Right lobe of liver (tissue), 4 donors: Measurements from ENCODE around the gene CRTC1.

ENCODE experiments used
- POLR2A ChIP-seq: fragments of 450-650 bp; IDR thresholded peaks from one replicate; pipeline ENCODE4 v1.6.1; 2017; ENCODE audit warnings: antibody characterized with exemption, mild to moderate bottlenecking
- TF ChIP-seq, protein P1 (sequence below), 4 donors: fragments of 200-600 bp in 3 of 4; fragments of 450-650 bp in 1 of 4; IDR thresholded peaks; one replicate each; pipeline versions ENCODE4 v1.5.1 to v1.8.0; 2016 to 2022; ENCODE audit warnings: antibody characterized with exemption in 4 of 4, mild to moderate bottlenecking in 2 of 4
- donor health status: DM: no; HTN: no; CAD: no.
- donor health status: DM: no; HTN: no; CAD: no.
- donor health status: DM: no; HTN: yes; CAD: no.

DNA sequence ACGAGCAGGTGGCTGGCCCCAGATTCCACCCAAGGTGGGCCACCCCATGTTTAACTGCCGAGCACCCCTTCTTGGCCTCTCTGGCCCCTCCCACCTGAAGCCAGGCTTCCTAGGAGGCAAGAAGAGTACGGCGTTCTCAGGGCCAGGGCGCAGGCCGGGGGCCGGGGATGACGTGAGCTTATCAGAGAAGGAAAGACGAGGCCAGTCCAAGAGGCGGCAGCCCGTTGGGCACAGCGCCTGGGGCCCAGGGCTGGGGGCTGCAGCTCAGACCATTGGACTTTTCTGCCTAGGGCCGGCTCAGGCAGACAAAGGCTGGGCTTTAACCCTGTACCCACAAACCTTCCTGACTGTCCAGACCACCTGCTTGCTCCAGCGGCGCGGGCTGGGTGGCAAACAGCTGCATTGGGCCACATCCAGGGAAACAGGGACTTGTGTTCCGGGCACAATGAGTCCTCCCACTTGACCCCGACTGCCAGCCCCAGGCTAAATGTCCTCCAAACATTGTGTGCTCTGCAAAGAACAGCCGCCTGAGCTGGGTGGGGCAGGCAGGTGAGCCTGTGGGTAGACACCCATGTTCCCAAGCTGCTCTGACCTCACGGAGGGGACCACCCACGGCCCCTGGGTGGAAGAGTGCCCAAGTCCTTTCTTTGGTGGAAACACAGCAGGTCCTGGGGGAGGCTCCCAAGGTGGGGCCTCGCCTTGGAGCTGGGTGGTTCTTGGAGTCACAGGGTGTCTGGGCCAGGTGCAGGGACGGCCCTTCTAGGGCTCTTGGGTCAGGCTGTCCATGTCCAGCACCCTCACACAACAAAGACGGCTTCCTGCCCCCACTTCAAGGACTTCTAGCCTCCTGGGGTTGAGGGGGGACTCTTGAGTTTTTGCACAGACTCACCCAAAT is 85.8 kb downstream of the CRTC1 start:
- TF ChIP-seq, protein P1, sequence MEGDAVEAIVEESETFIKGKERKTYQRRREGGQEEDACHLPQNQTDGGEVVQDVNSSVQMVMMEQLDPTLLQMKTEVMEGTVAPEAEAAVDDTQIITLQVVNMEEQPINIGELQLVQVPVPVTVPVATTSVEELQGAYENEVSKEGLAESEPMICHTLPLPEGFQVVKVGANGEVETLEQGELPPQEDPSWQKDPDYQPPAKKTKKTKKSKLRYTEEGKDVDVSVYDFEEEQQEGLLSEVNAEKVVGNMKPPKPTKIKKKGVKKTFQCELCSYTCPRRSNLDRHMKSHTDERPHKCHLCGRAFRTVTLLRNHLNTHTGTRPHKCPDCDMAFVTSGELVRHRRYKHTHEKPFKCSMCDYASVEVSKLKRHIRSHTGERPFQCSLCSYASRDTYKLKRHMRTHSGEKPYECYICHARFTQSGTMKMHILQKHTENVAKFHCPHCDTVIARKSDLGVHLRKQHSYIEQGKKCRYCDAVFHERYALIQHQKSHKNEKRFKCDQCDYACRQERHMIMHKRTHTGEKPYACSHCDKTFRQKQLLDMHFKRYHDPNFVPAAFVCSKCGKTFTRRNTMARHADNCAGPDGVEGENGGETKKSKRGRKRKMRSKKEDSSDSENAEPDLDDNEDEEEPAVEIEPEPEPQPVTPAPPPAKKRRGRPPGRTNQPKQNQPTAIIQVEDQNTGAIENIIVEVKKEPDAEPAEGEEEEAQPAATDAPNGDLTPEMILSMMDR (IDR thresholded peaks at IDR 0.05), result no peak
- TF ChIP-seq POLR2A, result no peak
